Stimulated activated effector memory CD8-positive, alpha-beta T cell treated with anti-CD3 and anti-CD28 coated beads, Interleukin-12 subunit alpha, Interleukin-12 subunit beta, amount 100 ng/mL, for 72 hours (primary cell): Measurements from ENCODE around the gene CLASRP.

Experiments used
- ATAC-seq: fragments of 150-1000 bp; cut with Tn5 transposase; 2 replicates; pipeline ENCODE4 v1.10.0; 2021
- DNase-seq, 2 donors: peaks; one replicate each; pipeline ENCODE4 v3.0.0; 2021 to 2022; ENCODE audit warnings: low spot score in 2 of 2
- H3K27ac Mint-ChIP-seq: one replicate; pipeline ENCODE4 v1.8.0; 2022; ENCODE audit warnings: mild to moderate bottlenecking, mixed read lengths
- H3K36me3 Mint-ChIP-seq: one replicate; pipeline ENCODE4 v1.8.0; 2022; ENCODE audit warnings: mild to moderate bottlenecking, mixed read lengths
- H3K4me1 Mint-ChIP-seq: one replicate; pipeline ENCODE4 v1.8.0; 2022; ENCODE audit warnings: mixed read lengths
- H3K4me3 Mint-ChIP-seq: one replicate; pipeline ENCODE4 v1.8.0; 2022; ENCODE audit warnings: mild to moderate bottlenecking, mixed read lengths
- H3K9me3 Mint-ChIP-seq: one replicate; pipeline ENCODE4 v1.8.0; 2022; ENCODE audit warnings: mixed read lengths

Gene CLASRP

DNA sequence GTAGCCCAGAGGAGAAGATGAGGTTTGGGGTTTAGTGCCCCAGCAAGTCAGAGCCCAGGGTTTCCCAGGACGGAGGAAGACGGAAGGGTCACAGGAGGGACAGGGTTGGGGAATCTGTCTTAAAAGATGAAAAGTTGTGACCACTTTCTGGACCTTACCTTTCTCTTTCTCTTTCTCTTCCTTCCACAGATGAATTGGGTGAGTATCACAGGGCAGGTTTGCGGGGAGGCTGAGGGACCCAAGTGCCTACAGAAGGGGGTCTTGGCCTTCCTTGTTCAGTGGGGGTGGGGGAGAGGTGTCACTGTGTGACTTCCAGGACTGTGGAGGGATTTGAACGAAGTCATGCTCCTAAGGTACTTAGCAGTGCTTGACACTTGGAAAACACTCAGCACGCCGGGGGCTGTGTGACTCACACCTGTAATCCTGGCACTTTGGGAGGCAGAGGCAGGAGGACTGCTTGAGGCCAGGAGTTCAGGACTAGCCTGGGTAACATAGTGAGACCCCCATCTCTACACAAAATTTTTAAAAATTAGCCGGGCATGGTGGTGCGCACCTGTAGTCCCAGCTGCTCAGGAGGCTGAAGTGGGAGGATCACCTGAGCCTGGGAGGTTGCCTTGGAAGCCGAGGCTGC, 29.1 kb upstream of the CLASRP start:
- Mint-ChIP-seq H3K9me3 (no peaks in the 10 kb centered on the region), H3K36me3 (peaks cover 99% of the 10 kb centered on the region), H3K27ac (peak overlapping the region; percentile 56), H3K4me1 (peaks cover 22% of the 10 kb centered on the region), H3K4me3 (no peak overlapping the region)
- DNase-seq, result no peak
- ATAC-seq, result no peak

DNA sequence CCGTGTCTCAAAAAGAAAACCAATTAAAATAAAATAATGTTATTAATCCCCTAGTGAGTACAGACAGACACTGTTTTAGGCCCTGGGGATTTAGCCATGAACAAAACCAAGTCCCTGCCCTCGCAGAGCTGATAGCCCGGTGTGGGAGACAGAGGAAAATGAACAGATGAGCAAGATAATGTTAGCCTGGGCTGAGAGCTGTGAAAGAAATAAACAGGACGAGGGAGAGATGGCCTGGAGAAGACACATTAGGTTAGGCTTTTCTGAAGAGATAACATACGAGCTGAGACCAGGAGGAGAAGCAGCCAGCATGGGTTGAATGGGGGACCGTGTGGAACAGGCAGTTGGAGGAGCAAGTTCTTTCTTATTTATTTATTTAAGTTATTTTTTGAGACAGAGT, 28.5 kb upstream of the CLASRP start:
- Mint-ChIP-seq H3K36me3 (peaks cover 99% of the 10 kb centered on the region), H3K9me3 (no peaks in the 10 kb centered on the region), H3K4me3 (no peak overlapping the region), H3K27ac (peak overlapping the region; percentile 56), H3K4me1 (peaks cover 22% of the 10 kb centered on the region)
- DNase-seq (no peak), ATAC-seq (no peak)

DNA sequence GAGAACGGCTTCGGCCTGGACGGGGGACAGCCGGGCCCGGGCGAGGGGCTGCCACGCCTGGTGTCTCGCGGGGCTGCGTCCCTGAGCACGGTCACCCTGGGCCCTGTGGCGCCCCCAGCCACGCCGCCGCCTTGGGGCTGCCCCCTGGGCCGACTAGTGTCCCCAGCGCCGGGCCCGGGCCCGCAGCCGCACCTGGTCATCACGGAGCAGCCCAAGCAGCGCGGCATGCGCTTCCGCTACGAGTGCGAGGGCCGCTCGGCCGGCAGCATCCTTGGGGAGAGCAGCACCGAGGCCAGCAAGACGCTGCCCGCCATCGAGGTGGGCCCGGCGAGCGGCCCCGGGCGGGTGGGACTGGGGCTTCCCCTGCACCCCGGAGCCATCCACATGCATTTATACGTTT, 26.9 kb upstream of the CLASRP start:
- H3K36me3 Mint-ChIP-seq, result peaks cover 99% of the 10 kb centered on the region
- peaks cover 30% of the 10 kb centered on the region for H3K4me1 Mint-ChIP-seq
- H3K27ac Mint-ChIP-seq, result no peak overlapping the region
- no peak for ATAC-seq
- H3K9me3 Mint-ChIP-seq, result no peaks in the 10 kb centered on the region
- H3K4me3 Mint-ChIP-seq, result no peak overlapping the region
- no peak for DNase-seq

DNA sequence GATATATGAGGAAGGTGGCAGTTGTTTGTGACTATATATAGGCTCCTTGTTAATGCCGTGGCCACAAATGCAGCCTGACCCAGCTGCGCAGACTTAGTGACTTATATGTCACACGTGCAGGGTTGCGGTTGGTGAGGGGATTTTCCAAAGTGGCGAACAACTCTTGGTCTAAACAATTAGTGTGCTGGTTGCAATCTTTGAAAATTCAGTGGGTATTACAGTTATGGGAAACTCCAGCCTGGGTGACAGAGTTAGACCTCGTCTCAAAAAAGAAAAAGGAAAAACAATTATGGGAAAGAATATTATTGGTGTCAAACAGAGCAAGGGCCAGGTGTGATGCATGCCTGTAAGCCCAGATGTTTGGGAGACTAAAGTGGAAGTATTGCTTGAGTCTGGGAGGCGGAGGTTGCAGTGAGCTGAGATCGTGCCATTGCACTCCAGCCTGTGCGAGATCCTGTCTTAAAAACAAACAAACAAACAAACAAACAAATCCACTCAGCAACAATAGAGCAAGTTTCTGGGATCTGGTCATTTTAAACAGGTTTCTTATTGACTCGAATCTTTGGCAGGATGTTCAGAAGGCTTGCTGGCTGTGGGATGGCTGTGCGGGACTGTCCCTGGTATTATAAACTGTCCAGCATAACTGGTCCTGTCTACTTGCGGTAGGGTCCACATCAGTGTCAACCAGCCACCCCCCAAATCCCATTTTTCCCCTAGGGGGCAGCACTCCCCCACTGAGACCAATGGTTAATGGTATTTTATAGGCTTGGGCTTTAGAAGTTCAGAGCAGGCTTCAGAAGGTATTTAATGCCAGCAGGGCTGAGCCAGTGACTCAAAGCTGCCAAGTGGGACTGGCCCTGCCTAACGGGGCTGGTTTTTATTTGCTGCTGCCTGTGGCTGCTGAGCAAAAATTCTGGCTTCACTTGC, 22.2 kb upstream of the CLASRP start:
- Mint-ChIP-seq H3K36me3 (peaks cover 99% of the 10 kb centered on the region), H3K27ac (peak overlapping the region; percentile 93), H3K4me3 (peak overlapping the region; percentile 67), H3K9me3 (no peaks in the 10 kb centered on the region), H3K4me1 (peaks cover 15% of the 10 kb centered on the region)
- peak; percentile 96 for ATAC-seq
- peak; percentile 57 to 90 for DNase-seq

DNA sequence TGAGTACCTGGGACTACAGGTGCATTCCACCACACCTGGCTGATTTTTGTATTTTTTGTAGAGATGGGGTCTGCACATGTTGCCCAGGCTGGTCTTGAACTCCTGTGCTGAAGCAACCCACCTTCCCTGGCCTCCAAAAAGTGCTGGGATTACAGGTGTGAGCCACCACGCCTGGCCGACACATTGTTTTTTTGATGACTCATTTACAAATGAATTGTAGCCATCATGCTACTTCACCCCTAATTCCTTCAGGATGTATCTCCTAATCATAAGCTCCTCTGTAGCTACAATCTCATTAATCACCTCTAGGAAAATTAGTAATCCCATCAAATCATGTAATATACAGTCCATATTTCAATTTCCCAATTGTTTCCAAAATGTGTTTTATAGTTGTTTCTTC, 19.7 kb upstream of the CLASRP start:
- H3K4me1 Mint-ChIP-seq, result peaks cover 15% of the 10 kb centered on the region
- DNase-seq (no peak), ATAC-seq (no peak)
- peak overlapping the region; percentile 79 for H3K27ac Mint-ChIP-seq
- no peaks in the 10 kb centered on the region for H3K9me3 Mint-ChIP-seq
- no peak overlapping the region for H3K4me3 Mint-ChIP-seq
- peaks cover 97% of the 10 kb centered on the region for H3K36me3 Mint-ChIP-seq

DNA sequence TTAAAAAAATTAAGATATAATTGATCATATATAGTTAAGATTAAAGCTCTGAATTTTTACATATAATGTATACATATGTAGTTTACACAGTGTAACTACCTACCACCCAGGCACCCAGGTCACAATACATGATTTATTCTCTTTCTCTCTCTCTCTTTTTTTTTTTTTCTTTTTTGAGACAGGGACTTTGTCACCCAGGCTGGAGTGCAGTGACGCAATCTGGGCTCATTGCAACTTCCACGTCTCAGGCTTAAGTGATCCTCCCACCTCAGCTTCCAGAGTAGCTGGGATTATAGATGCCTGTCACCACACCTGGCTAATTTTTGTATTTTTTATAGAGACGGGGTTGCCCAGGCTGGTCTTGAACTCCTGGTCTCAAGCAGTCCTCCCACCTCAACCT, 18.8 kb upstream of the CLASRP start:
- peaks cover 15% of the 10 kb centered on the region for H3K4me1 Mint-ChIP-seq
- no peak overlapping the region for H3K27ac Mint-ChIP-seq
- ATAC-seq, result no peak
- no peaks in the 10 kb centered on the region for H3K9me3 Mint-ChIP-seq
- no peak overlapping the region for H3K4me3 Mint-ChIP-seq
- no peak for DNase-seq
- peaks cover 97% of the 10 kb centered on the region for H3K36me3 Mint-ChIP-seq

DNA sequence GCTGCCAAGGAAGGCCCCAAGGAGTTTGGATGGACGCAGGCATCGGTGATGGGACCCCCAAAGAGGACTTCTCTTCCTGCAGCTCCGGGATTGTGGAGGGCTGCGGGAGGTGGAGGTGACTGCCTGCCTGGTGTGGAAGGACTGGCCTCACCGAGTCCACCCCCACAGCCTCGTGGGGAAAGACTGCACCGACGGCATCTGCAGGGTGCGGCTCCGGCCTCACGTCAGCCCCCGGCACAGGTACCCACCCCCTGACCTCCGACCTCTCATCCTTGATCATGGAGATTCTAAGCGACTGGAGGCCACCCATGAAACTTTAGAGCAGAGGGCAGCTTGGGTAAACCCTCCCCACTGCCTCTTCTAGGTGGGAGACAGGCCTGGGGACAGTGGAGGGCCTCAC, 16.9 kb upstream of the CLASRP start:
- ATAC-seq, result no peak
- H3K9me3 Mint-ChIP-seq, result no peaks in the 10 kb centered on the region
- peaks cover 3% of the 10 kb centered on the region for H3K4me1 Mint-ChIP-seq
- H3K4me3 Mint-ChIP-seq, result no peak overlapping the region
- no peak overlapping the region for H3K27ac Mint-ChIP-seq
- H3K36me3 Mint-ChIP-seq, result peaks cover 97% of the 10 kb centered on the region
- no peak for DNase-seq

DNA sequence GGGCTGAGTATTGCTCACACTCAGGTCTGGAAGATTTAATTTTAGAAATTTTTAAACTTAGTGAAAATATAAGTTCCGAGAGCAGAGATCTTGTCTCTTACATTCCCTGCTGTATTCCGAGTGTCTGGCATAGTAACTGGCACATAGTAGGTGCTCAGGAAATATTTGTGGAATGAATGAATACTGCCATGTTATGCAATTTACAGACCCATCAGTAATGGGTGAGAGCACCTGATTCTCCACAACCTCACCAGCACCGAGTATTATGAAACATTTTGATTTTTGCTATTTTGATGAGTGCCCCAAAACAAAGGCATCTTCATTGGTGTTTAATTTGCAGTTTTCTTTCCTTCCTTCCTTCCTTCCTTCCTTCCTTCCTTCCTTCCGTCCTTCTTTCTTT, 15.8 kb upstream of the CLASRP start:
- no peak overlapping the region for H3K4me3 Mint-ChIP-seq
- DNase-seq (no peak), ATAC-seq (no peak)
- peaks cover 97% of the 10 kb centered on the region for H3K36me3 Mint-ChIP-seq
- no peaks in the 10 kb centered on the region for H3K4me1 Mint-ChIP-seq
- no peaks in the 10 kb centered on the region for H3K9me3 Mint-ChIP-seq
- peak overlapping the region; percentile 50 for H3K27ac Mint-ChIP-seq

DNA sequence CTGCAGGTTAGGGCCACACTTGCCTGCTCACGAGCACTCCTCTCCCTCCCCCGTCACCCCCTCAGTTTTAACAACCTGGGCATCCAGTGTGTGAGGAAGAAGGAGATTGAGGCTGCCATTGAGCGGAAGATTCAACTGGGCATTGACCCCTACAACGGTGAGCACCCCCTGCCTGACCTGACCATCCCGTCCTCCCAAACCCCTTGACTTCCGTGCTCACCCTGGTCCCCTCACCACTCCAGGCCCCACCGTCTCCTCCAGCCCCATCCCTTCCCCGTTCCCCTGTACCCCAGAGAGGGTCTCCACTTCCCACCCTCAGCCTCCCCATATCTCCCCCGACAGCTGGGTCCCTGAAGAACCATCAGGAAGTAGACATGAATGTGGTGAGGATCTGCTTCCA, 13.6 kb upstream of the CLASRP start:
- ATAC-seq (no peak), DNase-seq (no peak)
- Mint-ChIP-seq H3K36me3 (peaks cover 97% of the 10 kb centered on the region), H3K9me3 (no peaks in the 10 kb centered on the region), H3K4me1 (no peaks in the 10 kb centered on the region), H3K27ac (no peak overlapping the region), H3K4me3 (no peak overlapping the region)

DNA sequence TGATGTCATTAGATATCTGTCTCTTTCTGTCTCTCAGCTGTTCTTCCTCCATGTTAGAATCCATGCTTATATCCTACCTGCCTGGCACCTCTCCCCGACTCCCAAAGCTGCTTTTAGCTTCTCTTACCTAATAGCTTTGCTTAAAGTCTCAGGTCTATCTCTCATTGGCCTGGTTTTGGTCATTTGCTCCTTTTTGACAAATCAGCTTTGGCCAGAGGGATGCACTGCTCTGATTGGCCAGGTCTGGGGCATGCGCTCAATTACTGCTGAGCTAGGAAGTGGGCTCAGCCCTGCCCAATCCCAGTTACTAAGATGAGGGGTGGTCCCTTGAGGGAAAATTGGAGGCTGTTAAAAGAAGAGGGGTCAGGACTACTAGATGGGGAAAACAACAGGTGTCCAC, 11.5 kb upstream of the CLASRP start:
- Mint-ChIP-seq H3K9me3 (no peaks in the 10 kb centered on the region), H3K4me1 (no peaks in the 10 kb centered on the region), H3K27ac (no peak overlapping the region), H3K4me3 (no peak overlapping the region), H3K36me3 (peaks cover 97% of the 10 kb centered on the region)
- ATAC-seq (no peak), DNase-seq (no peak)

DNA sequence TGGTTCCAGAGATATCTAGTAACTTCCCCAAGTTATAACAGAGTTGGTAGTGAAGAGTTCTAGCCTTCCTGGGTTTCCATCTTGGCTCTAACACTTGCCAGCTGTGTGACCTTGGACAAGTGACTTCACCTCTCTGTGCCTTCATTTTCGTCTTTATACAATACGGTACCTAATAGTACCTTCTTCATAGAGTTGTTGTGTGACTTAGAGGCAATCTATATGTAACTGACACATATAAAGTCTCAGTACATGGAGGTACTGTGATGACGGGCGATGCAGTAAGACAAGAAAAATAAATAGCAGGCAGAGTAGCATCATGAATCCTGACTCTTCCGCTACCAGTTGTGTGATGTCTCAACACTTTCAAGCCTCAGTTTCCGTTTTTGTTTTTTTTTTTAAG, 8.0 kb upstream of the CLASRP start:
- no peak for ATAC-seq
- no peak for DNase-seq
- Mint-ChIP-seq H3K27ac (no peak overlapping the region), H3K4me1 (peaks cover 5% of the 10 kb centered on the region), H3K36me3 (peaks cover 100% of the 10 kb centered on the region), H3K9me3 (no peaks in the 10 kb centered on the region), H3K4me3 (no peak overlapping the region)

DNA sequence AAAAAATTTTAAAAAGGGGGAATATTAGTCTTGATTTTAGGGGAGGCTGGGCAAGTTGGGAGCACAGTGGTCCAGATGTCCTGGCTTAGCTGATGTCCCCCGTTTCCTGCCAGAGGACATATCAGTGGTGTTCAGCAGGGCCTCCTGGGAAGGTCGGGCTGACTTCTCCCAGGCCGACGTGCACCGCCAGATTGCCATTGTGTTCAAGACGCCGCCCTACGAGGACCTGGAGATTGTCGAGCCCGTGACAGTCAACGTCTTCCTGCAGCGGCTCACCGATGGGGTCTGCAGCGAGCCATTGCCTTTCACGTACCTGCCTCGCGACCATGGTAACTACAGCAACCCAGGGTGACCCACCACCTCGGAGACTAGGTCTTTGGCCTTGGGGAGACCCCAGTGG, 6.4 kb upstream of the CLASRP start:
- Mint-ChIP-seq H3K4me1 (peaks cover 5% of the 10 kb centered on the region), H3K4me3 (no peak overlapping the region), H3K9me3 (no peaks in the 10 kb centered on the region), H3K36me3 (peaks cover 100% of the 10 kb centered on the region), H3K27ac (no peak overlapping the region)
- ATAC-seq (no peak), DNase-seq (no peak)

DNA sequence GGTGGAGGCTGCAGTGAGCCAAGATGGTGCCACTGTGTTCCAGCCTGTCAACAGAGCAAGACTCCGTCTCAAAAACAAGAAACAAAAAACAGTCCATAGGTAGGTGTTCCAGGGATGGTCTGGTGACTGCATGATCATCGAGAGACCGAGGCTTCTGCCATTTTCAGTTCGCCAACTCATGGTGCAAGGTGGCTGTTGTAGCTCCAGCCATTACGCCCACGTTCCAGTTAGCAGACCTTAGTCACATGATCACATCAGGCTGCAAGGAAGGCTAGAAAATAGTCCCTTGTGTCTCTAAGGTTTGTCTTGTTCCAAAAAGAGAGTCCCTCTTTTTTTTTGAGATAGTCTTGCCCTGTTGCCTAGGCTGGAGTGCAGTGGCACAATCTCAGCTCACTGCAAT, 3.1 kb upstream of the CLASRP start:
- ATAC-seq (no peak), DNase-seq (no peak)
- Mint-ChIP-seq H3K4me3 (no peak overlapping the region), H3K9me3 (no peaks in the 10 kb centered on the region), H3K4me1 (peaks cover 30% of the 10 kb centered on the region), H3K36me3 (peaks cover 99% of the 10 kb centered on the region), H3K27ac (no peak overlapping the region)

DNA sequence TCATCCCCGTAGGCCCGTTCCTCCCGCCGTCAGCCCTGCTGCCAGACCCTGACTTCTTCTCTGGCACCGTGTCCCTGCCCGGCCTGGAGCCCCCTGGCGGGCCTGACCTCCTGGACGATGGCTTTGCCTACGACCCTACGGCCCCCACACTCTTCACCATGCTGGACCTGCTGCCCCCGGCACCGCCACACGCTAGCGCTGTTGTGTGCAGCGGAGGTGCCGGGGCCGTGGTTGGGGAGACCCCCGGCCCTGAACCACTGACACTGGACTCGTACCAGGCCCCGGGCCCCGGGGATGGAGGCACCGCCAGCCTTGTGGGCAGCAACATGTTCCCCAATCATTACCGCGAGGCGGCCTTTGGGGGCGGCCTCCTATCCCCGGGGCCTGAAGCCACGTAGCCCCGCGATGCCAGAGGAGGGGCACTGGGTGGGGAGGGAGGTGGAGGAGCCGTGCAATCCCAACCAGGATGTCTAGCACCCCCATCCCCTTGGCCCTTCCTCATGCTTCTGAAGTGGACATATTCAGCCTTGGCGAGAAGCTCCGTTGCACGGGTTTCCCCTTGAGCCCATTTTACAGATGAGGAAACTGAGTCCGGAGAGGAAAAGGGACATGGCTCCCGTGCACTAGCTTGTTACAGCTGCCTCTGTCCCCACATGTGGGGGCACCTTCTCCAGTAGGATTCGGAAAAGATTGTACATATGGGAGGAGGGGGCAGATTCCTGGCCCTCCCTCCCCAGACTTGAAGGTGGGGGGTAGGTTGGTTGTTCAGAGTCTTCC, 1.3 kb upstream of the CLASRP start:
- Mint-ChIP-seq H3K4me3 (peak overlapping the region; percentile 94), H3K4me1 (peaks cover 45% of the 10 kb centered on the region), H3K36me3 (peaks cover 99% of the 10 kb centered on the region), H3K27ac (no peak overlapping the region), H3K9me3 (no peaks in the 10 kb centered on the region)
- DNase-seq (no peak), ATAC-seq (no peak)

DNA sequence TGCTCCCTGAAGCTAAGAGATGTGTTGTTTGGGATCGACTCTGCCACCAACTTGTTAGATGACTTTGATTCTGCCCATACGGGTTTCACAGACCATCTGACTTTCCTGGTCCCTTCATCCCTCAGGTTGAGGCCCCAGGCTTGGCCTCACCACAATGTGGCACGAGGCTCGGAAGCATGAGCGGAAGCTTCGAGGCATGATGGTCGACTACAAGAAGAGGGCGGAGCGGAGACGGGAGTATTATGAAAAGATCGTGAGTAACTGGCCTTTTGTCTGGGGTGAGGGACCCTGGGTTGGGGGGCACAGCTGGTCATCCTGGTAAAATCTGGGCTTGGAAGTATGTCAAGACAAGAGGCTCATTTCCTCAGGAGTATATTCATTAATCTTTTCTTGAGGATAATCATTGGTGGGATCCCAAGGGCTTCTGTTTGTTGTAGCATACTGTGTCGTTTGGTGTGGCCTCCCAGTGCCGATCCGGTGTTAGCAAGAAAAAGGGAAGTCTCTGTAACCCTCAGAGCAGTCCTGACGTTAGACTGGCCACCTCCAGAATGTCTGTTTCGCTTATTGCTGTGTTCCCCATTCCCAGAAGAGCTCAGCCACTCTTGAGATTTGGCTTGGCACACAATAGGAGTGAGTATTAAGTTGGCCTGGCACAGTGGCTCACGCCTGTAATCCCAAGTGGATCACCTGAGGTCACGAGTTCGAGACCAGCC, 1.4 kb downstream of the CLASRP start:
- Mint-ChIP-seq H3K27ac (peak overlapping the region; percentile 98), H3K9me3 (no peaks in the 10 kb centered on the region), H3K36me3 (peaks cover 99% of the 10 kb centered on the region), H3K4me3 (peak overlapping the region; percentile 94), H3K4me1 (peaks cover 44% of the 10 kb centered on the region)
- DNase-seq (no peak), ATAC-seq (no peak)
